ES-I3 (cell line): ENCODE results near the gene DCD.

Source experiments
- H3K36me3 ChIP-seq: 2 replicates; pipeline ENCODE4 v1.6.1; 2013; ENCODE audit warnings: mild to moderate bottlenecking, low read length, control low read depth, moderate library complexity; ENCODE audit not compliant: insufficient read depth
- H3K4me1 ChIP-seq: 2 replicates; pipeline ENCODE4 v1.6.1; 2013; ENCODE audit warnings: mild to moderate bottlenecking, control low read depth, low read length; ENCODE audit not compliant: insufficient read depth
- H3K9ac ChIP-seq: 2 replicates; pipeline ENCODE4 v1.6.1; 2013; ENCODE audit warnings: low read depth, mild to moderate bottlenecking, low read length, moderate library complexity
- H3K9me3 ChIP-seq: 2 replicates; pipeline ENCODE4 v1.6.1; 2013; ENCODE audit warnings: mild to moderate bottlenecking, low read length, moderate library complexity; ENCODE audit not compliant: control insufficient read depth, insufficient read depth

The DCD gene

GRCh38 chr12:54606556-54606955 is 41.6 kb downstream of the DCD start:
- Histone ChIP-seq H3K36me3 (no peaks in the 10 kb centered on the region), H3K4me1 (no peaks in the 10 kb centered on the region), H3K9ac (no peak overlapping the region), H3K9me3 (no peaks in the 10 kb centered on the region)

- no peak overlapping the region for H3K9ac ChIP-seq
- H3K9me3 ChIP-seq = no peaks in the 10 kb centered on the region
- H3K36me3 ChIP-seq = no peaks in the 10 kb centered on the region
- H3K4me1 ChIP-seq = no peaks in the 10 kb centered on the region
These were observed 42.8 kb downstream of the DCD start for GRCh38 chr12:54605138-54605970.

GRCh38 chr12:54604436-54604835 is 43.7 kb downstream of the DCD start:
- H3K9me3 ChIP-seq = no peaks in the 10 kb centered on the region
- H3K36me3 ChIP-seq = no peaks in the 10 kb centered on the region
- H3K4me1 ChIP-seq = no peaks in the 10 kb centered on the region
- no peak overlapping the region for H3K9ac ChIP-seq

- H3K4me1 ChIP-seq = no peaks in the 10 kb centered on the region
- no peaks in the 10 kb centered on the region for H3K36me3 ChIP-seq
- H3K9ac ChIP-seq = no peak overlapping the region
- no peaks in the 10 kb centered on the region for H3K9me3 ChIP-seq
These were observed 44.3 kb downstream of the DCD start for GRCh38 chr12:54603872-54604271.

GRCh38 chr12:54603173-54603814 is 44.9 kb downstream of the DCD start:
- H3K9ac ChIP-seq = no peak overlapping the region
- H3K36me3 ChIP-seq = no peaks in the 10 kb centered on the region
- H3K4me1 ChIP-seq = no peaks in the 10 kb centered on the region
- H3K9me3 ChIP-seq = no peaks in the 10 kb centered on the region

GRCh38 chr12:54602661-54603060 is 45.5 kb downstream of the DCD start:
- no peak overlapping the region for H3K9ac ChIP-seq
- H3K9me3 ChIP-seq = no peaks in the 10 kb centered on the region
- no peaks in the 10 kb centered on the region for H3K4me1 ChIP-seq
- H3K36me3 ChIP-seq = no peaks in the 10 kb centered on the region

GRCh38 chr12:54601841-54602240 is 46.3 kb downstream of the DCD start:
- no peaks in the 10 kb centered on the region for H3K9me3 ChIP-seq
- no peak overlapping the region for H3K9ac ChIP-seq
- no peaks in the 10 kb centered on the region for H3K36me3 ChIP-seq
- no peaks in the 10 kb centered on the region for H3K4me1 ChIP-seq

- Histone ChIP-seq H3K36me3 (no peaks in the 10 kb centered on the region), H3K4me1 (no peaks in the 10 kb centered on the region), H3K9me3 (no peaks in the 10 kb centered on the region), H3K9ac (no peak overlapping the region)
These were observed 49.2 kb downstream of the DCD start for GRCh38 chr12:54598970-54599369.

GRCh38 chr12:54596526-54596946 is 51.6 kb downstream of the DCD start:
- Histone ChIP-seq H3K9ac (no peak overlapping the region), H3K36me3 (no peaks in the 10 kb centered on the region), H3K9me3 (no peaks in the 10 kb centered on the region), H3K4me1 (no peaks in the 10 kb centered on the region)

- peaks cover 6% of the 10 kb centered on the region; the same call in 1 of the 2 replicates for H3K4me1 ChIP-seq
- no peaks in the 10 kb centered on the region for H3K36me3 ChIP-seq
- H3K9ac ChIP-seq = no peak overlapping the region
- no peaks in the 10 kb centered on the region for H3K9me3 ChIP-seq
These were observed 52.7 kb downstream of the DCD start for GRCh38 chr12:54595471-54595870.
